Measurements from ENCODE around the gene ELF1. TPM values are rescaled to one million over a fixed set of nuclear protein-coding genes. Genes with fewer than 3 reads are reported as not detected.
A peak's percentile ranks its signal among the peaks of the same experiment; 100 is the strongest.

ELF1 gene
- total and polyA plus RNA-seq, 10 of the 15 experiments (the other 5 are each of a cell fraction or from before 2014, with no cell fraction given), result 43.3 to 97.6 (median 55.7) TPM

- no peaks in the 10 kb centered on the region; the same call in 1 of the 3 replicates for H3K9me3 ChIP-seq (replicated peaks; ENCODE audit: control insufficient read depth, insufficient read depth, low read length)
- ChIA-PET RAD21 (ENCODE audit: unreplicated experiment) (interaction anchor here (1.1 to 4.4 kb wide), 4 partner anchors 15 to 27 kb away, joined by 3 to 39 read pairs (median 20); no protein-coding TSS in a partner anchor), POLR2A (no interaction called here), SMC1A (ENCODE audit: uncharacterized antibody, unreplicated experiment) (interaction anchor here (1.1 to 16.0 kb wide), 6 partner anchors 14 to 212 kb away, joined by 3 to 308 read pairs (median 19); partner anchors contain the start of gene ELF1), CTCF (interaction anchor here (0.6 to 13.8 kb wide), 5 partner anchors 9 to 211 kb away, joined by 3 to 160 read pairs (median 3); no protein-coding TSS in a partner anchor)
- peaks cover 99% of the 10 kb centered on the region for H3K79me2 ChIP-seq (ENCODE audit: control insufficient read depth, insufficient read depth, low read length)
- peak overlapping the region; percentile 55 for H3K4me2 ChIP-seq (ENCODE audit: control insufficient read depth, insufficient read depth)
- no peak for DNase-seq (ENCODE audit: low read depth, low spot score)
- H3K27ac ChIP-seq (ENCODE audit: control insufficient read depth, insufficient read depth), result peak overlapping the region; percentile 55; the same call in 1 of the 2 replicates
- no peak for FAIRE-seq
- no peaks in the 10 kb centered on the region for H4K20me1 ChIP-seq (ENCODE audit: control insufficient read depth, insufficient read depth)
- no TSS peak for BruUV-seq (replicated peaks)
- TF ChIP-seq RBBP5 (conservative IDR thresholded peaks at IDR 0.05) (no peak), BHLHE40 (IDR thresholded peaks at IDR 0.05; ENCODE audit: borderline replicate concordance in 1 of 2, low read depth in 2 of 2, low read length in 1 of 2) (no peak), PBX3 (IDR thresholded peaks at IDR 0.05; ENCODE audit: insufficient replicate concordance, low read depth, low read length) (no peak), BMI1 (IDR thresholded peaks at IDR 0.05; ENCODE audit: borderline replicate concordance) (no peak), MAX (IDR thresholded peaks at IDR 0.05; ENCODE audit: low read depth, low read length) (no peak), IKZF2 (IDR thresholded peaks at IDR 0.05) (no peak), BCLAF1 (IDR thresholded peaks at IDR 0.05) (no peak), CTCF (IDR thresholded peaks at IDR 0.05 in 2 of 3, conservative IDR thresholded peaks at IDR 0.05 in 1 of 3; ENCODE audit: control insufficient read depth in 2 of 3, extremely low read depth in 1 of 3, insufficient read depth in 1 of 3, low read depth in 3 of 3, low read length in 3 of 3) (no peak), EZH2 (IDR thresholded peaks at IDR 0.05; ENCODE audit: borderline replicate concordance, control insufficient read depth, low read depth, low read length) (no peak), ELK1 (IDR thresholded peaks at IDR 0.05; ENCODE audit: low read depth, low read length) (no peak), MYC (IDR thresholded peaks at IDR 0.05; ENCODE audit: insufficient read depth, insufficient read length, insufficient replicate concordance, low read length, severe bottlenecking) (no peak), HDGF (IDR thresholded peaks at IDR 0.05) (no peak), IKZF1 (conservative IDR thresholded peaks at IDR 0.05) (no peak)
- no peak overlapping the region for H2AFZ ChIP-seq (ENCODE audit: control insufficient read depth, low read depth, low read length)
- intact Hi-C loops (cut with micrococcal nuclease; ENCODE audit: unreplicated experiment), result loop anchor here (10.0 kb wide), 1 partner anchor 1287 kb away; the partner anchor contains the start of gene AKAP11
- 17% methylated on average over 2 of the region's 2 CpGs for WGBS (ENCODE audit: insufficient coverage, insufficient replicate concordance, low lambda C conversion rate, missing lambda C conversion rate)
- H3K4me3 ChIP-seq, result no peak overlapping the region
- in situ Hi-C loops (cut with MboI), result no loop called here
- no peaks in the 10 kb centered on the region for H3K27me3 ChIP-seq (replicated peaks in 1 of 2; ENCODE audit: control insufficient read depth in 2 of 2, insufficient read depth in 2 of 2, low read length in 1 of 2)
- H3K4me1 ChIP-seq (ENCODE audit: control insufficient read depth, insufficient read depth, low read length), result peaks cover 31% of the 10 kb centered on the region
- no peak overlapping the region for H3K9ac ChIP-seq (ENCODE audit: control insufficient read depth, insufficient read depth, low read length)
- peaks cover 0 to 10% of the 10 kb centered on the region in 2 experiments; a peak in 1 of 4 replicates for H3K36me3 ChIP-seq (ENCODE audit: control insufficient read depth in 2 of 2, insufficient read depth in 2 of 2, low read length in 1 of 2)
- no peak for ATAC-seq
These were observed 31.4 kb downstream of the ELF1 start for GRCh38 chr13:40987606-40988280.
